Activated naive CD8-positive, alpha-beta T cell treated with anti-CD3 and anti-CD28 coated beads, Interleukin-2, amount 10 ng/mL, durations not matched to agents 7 days and 5 days (primary cell): ENCODE results near the gene CSF1. TPM values are rescaled to one million over a fixed set of nuclear protein-coding genes. Genes with fewer than 3 reads are reported as not detected.

ENCODE experiments used
- ATAC-seq: fragments of 150-1000 bp; cut with Tn5 transposase; one replicate; pipeline ENCODE4 v1.10.0; 2021; ENCODE audit warnings: low read depth, moderate library complexity
- POLR2A ChIA-PET: fragments of 350-600 bp; sonication (Branson Sonifier 250); formaldehyde crosslinking; loops from one replicate; lab custom pipeline; 2021; ENCODE audit warnings: antibody characterized with exemption; lab: Charles Lee
- DNase-seq: peaks from one replicate; pipeline ENCODE4 v3.0.0; 2021
- H3K27ac Mint-ChIP-seq: one replicate; pipeline ENCODE4 v1.8.0; 2022; ENCODE audit warnings: mild to moderate bottlenecking, mixed read lengths
- H3K27me3 Mint-ChIP-seq: one replicate; pipeline ENCODE4 v1.8.0; 2022; ENCODE audit warnings: mild to moderate bottlenecking, moderate library complexity, mixed read lengths
- H3K36me3 Mint-ChIP-seq: one replicate; pipeline ENCODE4 v1.8.0; 2021; ENCODE audit warnings: mild to moderate bottlenecking, mixed read lengths
- H3K4me1 Mint-ChIP-seq: one replicate; pipeline ENCODE4 v1.8.0; 2021; ENCODE audit warnings: mixed read lengths
- H3K4me3 Mint-ChIP-seq: one replicate; pipeline ENCODE4 v1.8.0; 2022; ENCODE audit warnings: mild to moderate bottlenecking, moderate library complexity, mixed read lengths
- H3K9me3 Mint-ChIP-seq: one replicate; pipeline ENCODE4 v1.8.0; 2021; ENCODE audit warnings: mixed read lengths
- total RNA-seq, 2 experiments: library from RNA; stranded (reverse); gene quantifications; one replicate each; pipeline ENCODE4 v1.2.3, GENCODE V29; 2021

Gene CSF1
- total RNA-seq, 2 experiments from 2014 or later, result 42.7 to 45.1 TPM

GRCh38 chr1:109931911-109932636 is 21.4 kb downstream of the CSF1 start:
- H3K4me1 Mint-ChIP-seq, result peaks cover 13% of the 10 kb centered on the region
- POLR2A ChIA-PET, result interaction anchor here (1.0 kb wide), 1 partner anchor 155 kb away, joined by 3 read pairs; no protein-coding TSS in a partner anchor
- no peak for DNase-seq

GRCh38 chr1:109932679-109933078 is 22.0 kb downstream of the CSF1 start:
- DNase-seq (no peak), ATAC-seq (peak; percentile 10)
- H3K27ac Mint-ChIP-seq, result peak overlapping the region; percentile 53
- peaks cover 15% of the 10 kb centered on the region for H3K9me3 Mint-ChIP-seq
- peaks cover 13% of the 10 kb centered on the region for H3K4me1 Mint-ChIP-seq
- POLR2A ChIA-PET, result interaction anchor here (1.0 kb wide), 1 partner anchor 156 kb away, joined by 3 read pairs; no protein-coding TSS in a partner anchor
- H3K36me3 Mint-ChIP-seq, result peaks cover 15% of the 10 kb centered on the region
- H3K4me3 Mint-ChIP-seq, result no peak overlapping the region
- H3K27me3 Mint-ChIP-seq, result peaks cover 13% of the 10 kb centered on the region

More at GRCh38 chr1:109931911-109932636, 21.4 kb downstream of the CSF1 start:
- Mint-ChIP-seq H3K36me3 (peaks cover 15% of the 10 kb centered on the region), H3K27ac (no peak overlapping the region), H3K9me3 (peaks cover 12% of the 10 kb centered on the region), H3K4me3 (no peak overlapping the region), H3K27me3 (peaks cover 9% of the 10 kb centered on the region)
- no peak for ATAC-seq

- peaks cover 15% of the 10 kb centered on the region for H3K9me3 Mint-ChIP-seq
- ATAC-seq (peak; percentile 12), DNase-seq (no peak)
- POLR2A ChIA-PET, result no interaction called here
- H3K27ac Mint-ChIP-seq, result peak overlapping the region; percentile 47
- peaks cover 17% of the 10 kb centered on the region for H3K27me3 Mint-ChIP-seq
- H3K4me1 Mint-ChIP-seq, result peaks cover 13% of the 10 kb centered on the region
- H3K4me3 Mint-ChIP-seq, result peak overlapping the region; percentile 39
- peaks cover 16% of the 10 kb centered on the region for H3K36me3 Mint-ChIP-seq
Observed at GRCh38 chr1:109933856-109934711, 23.4 kb downstream of the CSF1 start.

- no peak for DNase-seq
- H3K27me3 Mint-ChIP-seq, result peaks cover 23% of the 10 kb centered on the region
- no peak overlapping the region for H3K27ac Mint-ChIP-seq
- H3K9me3 Mint-ChIP-seq, result peaks cover 15% of the 10 kb centered on the region
- H3K4me1 Mint-ChIP-seq, result peaks cover 13% of the 10 kb centered on the region
- no peak overlapping the region for H3K4me3 Mint-ChIP-seq
- peaks cover 15% of the 10 kb centered on the region for H3K36me3 Mint-ChIP-seq
- POLR2A ChIA-PET, result no interaction called here
- ATAC-seq, result no peak
Observed at GRCh38 chr1:109935451-109935900, 24.8 kb downstream of the CSF1 start.

- H3K27ac Mint-ChIP-seq, result no peak overlapping the region
- no peak for ATAC-seq
- H3K4me1 Mint-ChIP-seq, result peaks cover 13% of the 10 kb centered on the region
- H3K27me3 Mint-ChIP-seq, result peaks cover 23% of the 10 kb centered on the region
- no peak overlapping the region for H3K4me3 Mint-ChIP-seq
- no peak for DNase-seq
- H3K9me3 Mint-ChIP-seq, result peaks cover 15% of the 10 kb centered on the region
- H3K36me3 Mint-ChIP-seq, result peaks cover 13% of the 10 kb centered on the region
- POLR2A ChIA-PET, result no interaction called here
Observed at GRCh38 chr1:109937738-109938137, 27.1 kb downstream of the CSF1 start.

- peaks cover 27% of the 10 kb centered on the region for H3K27me3 Mint-ChIP-seq
- DNase-seq, result no peak
- POLR2A ChIA-PET, result no interaction called here
- H3K4me3 Mint-ChIP-seq, result no peak overlapping the region
- peaks cover 17% of the 10 kb centered on the region for H3K9me3 Mint-ChIP-seq
- no peak for ATAC-seq
- no peak overlapping the region for H3K27ac Mint-ChIP-seq
- H3K4me1 Mint-ChIP-seq, result peaks cover 8% of the 10 kb centered on the region
- peaks cover 13% of the 10 kb centered on the region for H3K36me3 Mint-ChIP-seq
Observed at GRCh38 chr1:109938556-109938955, 27.9 kb downstream of the CSF1 start.

GRCh38 chr1:109942434-109942833 is 31.8 kb downstream of the CSF1 start:
- H3K9me3 Mint-ChIP-seq, result peaks cover 5% of the 10 kb centered on the region
- POLR2A ChIA-PET, result interaction anchor here (0.7 kb wide), 1 partner anchor 107 kb away, joined by 4 read pairs; no protein-coding TSS in a partner anchor
- peaks cover 20% of the 10 kb centered on the region for H3K27me3 Mint-ChIP-seq
- DNase-seq (no peak), ATAC-seq (no peak)
- peaks cover 7% of the 10 kb centered on the region for H3K36me3 Mint-ChIP-seq
- no peak overlapping the region for H3K4me3 Mint-ChIP-seq
- peaks cover 5% of the 10 kb centered on the region for H3K4me1 Mint-ChIP-seq
- H3K27ac Mint-ChIP-seq, result no peak overlapping the region

GRCh38 chr1:109944541-109944940 is 33.9 kb downstream of the CSF1 start:
- Mint-ChIP-seq H3K27ac (peak overlapping the region; percentile 59), H3K4me1 (peaks cover 5% of the 10 kb centered on the region), H3K36me3 (peaks cover 2% of the 10 kb centered on the region), H3K9me3 (peaks cover 3% of the 10 kb centered on the region), H3K27me3 (peaks cover 9% of the 10 kb centered on the region), H3K4me3 (peak overlapping the region; percentile 2)
- DNase-seq (no peak), ATAC-seq (peak; percentile 33)
- POLR2A ChIA-PET, result no interaction called here

- peaks cover 3% of the 10 kb centered on the region for H3K9me3 Mint-ChIP-seq
- POLR2A ChIA-PET, result no interaction called here
- H3K4me3 Mint-ChIP-seq, result no peak overlapping the region
- H3K36me3 Mint-ChIP-seq, result peaks cover 2% of the 10 kb centered on the region
- peaks cover 8% of the 10 kb centered on the region for H3K27me3 Mint-ChIP-seq
- H3K4me1 Mint-ChIP-seq, result peaks cover 5% of the 10 kb centered on the region
- DNase-seq (no peak), ATAC-seq (no peak)
- H3K27ac Mint-ChIP-seq, result no peak overlapping the region
Observed at GRCh38 chr1:109946511-109946910, 35.9 kb downstream of the CSF1 start.

- POLR2A ChIA-PET, result no interaction called here
- Mint-ChIP-seq H3K27ac (no peak overlapping the region), H3K4me1 (peaks cover 5% of the 10 kb centered on the region), H3K9me3 (peaks cover 3% of the 10 kb centered on the region), H3K27me3 (peaks cover 8% of the 10 kb centered on the region), H3K36me3 (peaks cover 2% of the 10 kb centered on the region), H3K4me3 (no peak overlapping the region)
- DNase-seq, result no peak
- no peak for ATAC-seq
Observed at GRCh38 chr1:109947582-109948284, 37.1 kb downstream of the CSF1 start.

- ATAC-seq (no peak), DNase-seq (no peak)
- Mint-ChIP-seq H3K27me3 (peaks cover 4% of the 10 kb centered on the region), H3K4me3 (no peak overlapping the region), H3K27ac (no peak overlapping the region), H3K9me3 (peaks cover 1% of the 10 kb centered on the region), H3K4me1 (peaks cover 5% of the 10 kb centered on the region), H3K36me3 (peaks cover 2% of the 10 kb centered on the region)
- POLR2A ChIA-PET, result no interaction called here
Observed at GRCh38 chr1:109948285-109948630, 37.6 kb downstream of the CSF1 start.

GRCh38 chr1:109950038-109950437 is 39.4 kb downstream of the CSF1 start:
- H3K4me3 Mint-ChIP-seq, result no peak overlapping the region
- peaks cover 2% of the 10 kb centered on the region for H3K36me3 Mint-ChIP-seq
- ATAC-seq, result no peak
- no peak for DNase-seq
- no peaks in the 10 kb centered on the region for H3K4me1 Mint-ChIP-seq
- POLR2A ChIA-PET, result no interaction called here
- no peak overlapping the region for H3K27ac Mint-ChIP-seq
- H3K27me3 Mint-ChIP-seq, result peaks cover 3% of the 10 kb centered on the region
- peaks cover under 1% of the 10 kb centered on the region for H3K9me3 Mint-ChIP-seq

GRCh38 chr1:109950509-109950908 is 39.9 kb downstream of the CSF1 start:
- Mint-ChIP-seq H3K4me1 (no peaks in the 10 kb centered on the region), H3K9me3 (no peaks in the 10 kb centered on the region), H3K27me3 (peaks cover 3% of the 10 kb centered on the region), H3K36me3 (peaks cover 2% of the 10 kb centered on the region), H3K27ac (no peak overlapping the region), H3K4me3 (no peak overlapping the region)
- POLR2A ChIA-PET, result no interaction called here
- ATAC-seq, result no peak
- no peak for DNase-seq
